ENCODE data around the gene TRMT44. TPM values are rescaled to one million over a fixed set of nuclear protein-coding genes. Genes with fewer than 3 reads are reported as not detected.

Gene TRMT44
- total and polyA plus RNA-seq, 2 donors (not counting 1 experiment from before 2014, with no cell fraction given), result 13.3 to 37.4 TPM

- Histone ChIP-seq H3K27ac (ENCODE audit: low read length in 2 of 2) (no peak overlapping the region), H3K9me3 (ENCODE audit: control extremely low read depth in 1 of 3, control insufficient read depth in 2 of 3, insufficient read depth in 1 of 3, low read length in 2 of 3) (no peaks in the 10 kb centered on the region), H3K4me3 (ENCODE audit: control extremely low read depth in 1 of 5, extremely low read depth in 1 of 5, insufficient read depth in 1 of 5, low read depth in 2 of 5, low read length in 4 of 5) (no peak overlapping the region), H3K9ac (ENCODE audit: low read length) (no peak overlapping the region), H3K4me1 (ENCODE audit: control insufficient read depth in 2 of 2, insufficient read depth in 2 of 2, low read length in 2 of 2) (peaks cover 0 to 6% of the 10 kb centered on the region in 2 donors), H2AFZ (ENCODE audit: insufficient read depth, low read depth, low read length, poor library complexity, severe bottlenecking) (no peak overlapping the region), H3K36me3 (replicated peaks in 1 of 2; ENCODE audit: control extremely low read depth in 1 of 2, control insufficient read depth in 1 of 2, extremely low read depth in 1 of 2, insufficient read depth in 2 of 2, low read length in 1 of 2) (peaks cover 0 to 34% of the 10 kb centered on the region in 2 experiments), H3K27me3 (replicated peaks in 1 of 4; ENCODE audit: control extremely low read depth in 1 of 4, control insufficient read depth in 3 of 4, insufficient read depth in 4 of 4, low read length in 3 of 4) (no peaks in the 10 kb centered on the region), H4K20me1 (ENCODE audit: control insufficient read depth, insufficient read depth, low read length, poor library complexity, severe bottlenecking) (no peaks in the 10 kb centered on the region), H3K79me2 (ENCODE audit: control insufficient read depth, insufficient read depth, low read length) (peaks cover 3% of the 10 kb centered on the region), H3K4me2 (replicated peaks; ENCODE audit: low read depth, low read length, poor library complexity, severe bottlenecking) (no peak overlapping the region)
- DNase-seq, result no peak
- no peak overlapping the region for H3K4me3 Mint-ChIP-seq
- no peaks in the 10 kb centered on the region for H3K27me3 Mint-ChIP-seq
- H3K27ac Mint-ChIP-seq, result no peak overlapping the region
- WGBS (ENCODE audit: insufficient coverage), result 94% methylated on average over 2 of the region's 2 CpGs
- peaks cover 5% of the 10 kb centered on the region for H3K4me1 Mint-ChIP-seq
- no peaks in the 10 kb centered on the region for H3K9me3 Mint-ChIP-seq (ENCODE audit: insufficient read depth)
- ATAC-seq (ENCODE audit: low read depth), result no peak
- CTCF ChIA-PET, result interaction anchor here (1.0 kb wide), 1 partner anchor 10 kb away, joined by 6 read pairs; no protein-coding TSS in a partner anchor
- no peak for TF ChIP-seq EZH2 (IDR thresholded peaks at IDR 0.05; ENCODE audit: borderline replicate concordance, insufficient read depth, low read depth, low read length, poor library complexity, severe bottlenecking)
- TF ChIP-seq, protein P1, sequence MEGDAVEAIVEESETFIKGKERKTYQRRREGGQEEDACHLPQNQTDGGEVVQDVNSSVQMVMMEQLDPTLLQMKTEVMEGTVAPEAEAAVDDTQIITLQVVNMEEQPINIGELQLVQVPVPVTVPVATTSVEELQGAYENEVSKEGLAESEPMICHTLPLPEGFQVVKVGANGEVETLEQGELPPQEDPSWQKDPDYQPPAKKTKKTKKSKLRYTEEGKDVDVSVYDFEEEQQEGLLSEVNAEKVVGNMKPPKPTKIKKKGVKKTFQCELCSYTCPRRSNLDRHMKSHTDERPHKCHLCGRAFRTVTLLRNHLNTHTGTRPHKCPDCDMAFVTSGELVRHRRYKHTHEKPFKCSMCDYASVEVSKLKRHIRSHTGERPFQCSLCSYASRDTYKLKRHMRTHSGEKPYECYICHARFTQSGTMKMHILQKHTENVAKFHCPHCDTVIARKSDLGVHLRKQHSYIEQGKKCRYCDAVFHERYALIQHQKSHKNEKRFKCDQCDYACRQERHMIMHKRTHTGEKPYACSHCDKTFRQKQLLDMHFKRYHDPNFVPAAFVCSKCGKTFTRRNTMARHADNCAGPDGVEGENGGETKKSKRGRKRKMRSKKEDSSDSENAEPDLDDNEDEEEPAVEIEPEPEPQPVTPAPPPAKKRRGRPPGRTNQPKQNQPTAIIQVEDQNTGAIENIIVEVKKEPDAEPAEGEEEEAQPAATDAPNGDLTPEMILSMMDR (IDR thresholded peaks at IDR 0.05), result no peak
- intact Hi-C loops (cut with micrococcal nuclease), result no loop called here
- POLR2A ChIA-PET, result no interaction called here
These were observed 26.2 kb upstream of the TRMT44 start for GRCh38 chr4:8414377-8414776.

DNA sequence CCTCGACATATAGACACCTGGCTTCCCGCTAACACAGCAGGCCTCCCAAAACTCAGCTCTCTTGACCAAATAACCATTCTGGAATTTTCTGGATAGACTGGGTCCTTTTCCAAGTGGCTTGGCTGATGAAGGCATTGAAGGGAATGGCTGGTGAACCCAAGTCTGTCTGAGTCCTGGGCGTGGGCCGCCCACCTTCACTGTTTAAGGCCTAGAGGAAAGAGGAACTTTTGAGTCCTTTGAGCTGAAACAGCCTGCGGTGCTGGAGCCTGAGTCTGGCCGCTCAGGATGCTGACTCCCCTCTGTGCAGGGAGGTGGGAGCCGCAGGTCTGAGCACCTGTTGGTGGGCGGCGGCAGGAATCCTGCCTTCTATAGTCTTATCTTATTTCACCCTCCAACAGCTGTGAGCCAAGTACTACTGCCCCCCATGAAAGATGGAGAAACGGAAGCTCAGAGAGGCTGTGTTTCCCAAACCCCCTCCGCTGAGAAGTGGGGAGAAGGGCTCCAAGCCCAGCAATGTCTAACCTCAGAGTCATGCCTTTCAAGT is 23.4 kb upstream of the TRMT44 start:
- Histone ChIP-seq H3K4me1 (ENCODE audit: control insufficient read depth in 2 of 2, insufficient read depth in 2 of 2, low read length in 2 of 2) (no peaks in the 10 kb centered on the region), H2AFZ (ENCODE audit: insufficient read depth, low read depth, low read length, poor library complexity, severe bottlenecking) (no peak overlapping the region), H3K27ac (ENCODE audit: low read length in 2 of 2) (no peak overlapping the region), H3K79me2 (ENCODE audit: control insufficient read depth, insufficient read depth, low read length) (peaks cover 3% of the 10 kb centered on the region), H3K27me3 (replicated peaks in 1 of 4; ENCODE audit: control extremely low read depth in 1 of 4, control insufficient read depth in 3 of 4, insufficient read depth in 4 of 4, low read length in 3 of 4) (no peaks in the 10 kb centered on the region), H3K9me3 (ENCODE audit: control extremely low read depth in 1 of 3, control insufficient read depth in 2 of 3, insufficient read depth in 1 of 3, low read length in 2 of 3) (no peaks in the 10 kb centered on the region), H3K4me3 (ENCODE audit: control extremely low read depth in 1 of 5, extremely low read depth in 1 of 5, insufficient read depth in 1 of 5, low read depth in 2 of 5, low read length in 4 of 5) (no peak overlapping the region), H4K20me1 (ENCODE audit: control insufficient read depth, insufficient read depth, low read length, poor library complexity, severe bottlenecking) (no peaks in the 10 kb centered on the region), H3K36me3 (replicated peaks in 1 of 2; ENCODE audit: control extremely low read depth in 1 of 2, control insufficient read depth in 1 of 2, extremely low read depth in 1 of 2, insufficient read depth in 2 of 2, low read length in 1 of 2) (peaks cover 0 to 34% of the 10 kb centered on the region in 2 experiments), H3K9ac (ENCODE audit: low read length) (no peak overlapping the region), H3K4me2 (replicated peaks; ENCODE audit: low read depth, low read length, poor library complexity, severe bottlenecking) (no peak overlapping the region)
- Mint-ChIP-seq H3K27ac (no peak overlapping the region), H3K9me3 (ENCODE audit: insufficient read depth) (no peaks in the 10 kb centered on the region), H3K27me3 (no peaks in the 10 kb centered on the region), H3K4me3 (no peak overlapping the region), H3K4me1 (peaks cover 6% of the 10 kb centered on the region)
- CTCF ChIA-PET, result interaction anchor here (1.0 kb wide), 1 partner anchor 14 kb away, joined by 5 read pairs; no protein-coding TSS in a partner anchor
- no peak for DNase-seq
- ATAC-seq (ENCODE audit: low read depth), result no peak
- WGBS (ENCODE audit: insufficient coverage), result 66% methylated on average over 8 of the region's 11 CpGs
- POLR2A ChIA-PET, result no interaction called here
- intact Hi-C loops (cut with micrococcal nuclease), result no loop called here
- TF ChIP-seq EZH2 (IDR thresholded peaks at IDR 0.05; ENCODE audit: borderline replicate concordance, insufficient read depth, low read depth, low read length, poor library complexity, severe bottlenecking), result no peak
- TF ChIP-seq, protein P1 (IDR thresholded peaks at IDR 0.05), result no peak
